Liver (tissue), 9 donors: Measurements from ENCODE around the gene ENOX2. TPM values are rescaled to one million over a fixed set of nuclear protein-coding genes. Genes with fewer than 3 reads are reported as not detected.
A peak's percentile ranks its signal among the peaks of the same experiment; 100 is the strongest.

ENCODE experiments used
- DNase-seq: peaks from one replicate; pipeline ENCODE4 v3.0.0-alpha.2; 2017; ENCODE audit warnings: low spot score
- H3K27ac ChIP-seq, 2 donors: one replicate each; pipeline ENCODE4 v1.7.0; 2013; ENCODE audit warnings: inconsistent platforms in 2 of 2, low read length in 2 of 2, control low read depth in 1 of 2, low read depth in 1 of 2, mild to moderate bottlenecking in 1 of 2
- H3K27me3 ChIP-seq, 4 donors: one replicate each; pipeline versions ENCODE4 v1.6.1 to v1.7.0; 2013; ENCODE audit warnings: low read length in 3 of 4, inconsistent platforms in 1 of 4, mild to moderate bottlenecking in 1 of 4, moderate library complexity in 1 of 4; ENCODE audit not compliant: control insufficient read depth in 4 of 4, insufficient read depth in 4 of 4
- H3K36me3 ChIP-seq, 4 donors: one replicate each; pipeline versions ENCODE4 v1.6.1 to v1.7.0; 2013; ENCODE audit warnings: low read length in 3 of 4, mild to moderate bottlenecking in 3 of 4, low read depth in 1 of 4, moderate library complexity in 1 of 4; ENCODE audit not compliant: control insufficient read depth in 4 of 4, insufficient read depth in 3 of 4
- H3K4me1 ChIP-seq, 4 donors: one replicate each; pipeline versions ENCODE4 v1.6.1 to v1.7.0; 2013; ENCODE audit warnings: low read length in 3 of 4, mild to moderate bottlenecking in 3 of 4, moderate library complexity in 1 of 4; ENCODE audit not compliant: control insufficient read depth in 4 of 4, insufficient read depth in 4 of 4
- H3K4me3 ChIP-seq, 3 donors: one replicate each; pipeline versions ENCODE4 v1.6.1 to v1.7.0; 2013; ENCODE audit warnings: low read length in 3 of 3, control low read depth in 1 of 3, low read depth in 1 of 3, mild to moderate bottlenecking in 1 of 3
- H3K9ac ChIP-seq, 2 donors: one replicate each; pipeline ENCODE4 v1.7.0; 2013; ENCODE audit warnings: low read length in 2 of 2, mild to moderate bottlenecking in 2 of 2, moderate library complexity in 2 of 2, control low read depth in 1 of 2, low read depth in 1 of 2
- H3K9me3 ChIP-seq, 4 donors: one replicate each; pipeline versions ENCODE4 v1.6.1 to v1.7.0; 2013; ENCODE audit warnings: low read length in 3 of 4; ENCODE audit not compliant: control insufficient read depth in 4 of 4
- CTCF ChIP-seq: fragments of 150-350 bp; IDR thresholded peaks from 2 replicates; pipeline ENCODE4 v1.5.1; 2017; ENCODE audit warnings: improper control_type of control experiment, low read depth, low read length; ENCODE audit not compliant: missing input control
- EGR1 ChIP-seq, 2 donors: IDR thresholded peaks; 2 replicates each; pipeline ENCODE4 v1.6.1; 2016 to 2018; ENCODE audit warnings: antibody characterized with exemption in 2 of 2, low read depth in 2 of 2
- FOXA2 ChIP-seq: IDR thresholded peaks from 2 replicates; pipeline ENCODE4 v1.6.1; 2016; ENCODE audit warnings: antibody characterized with exemption
- GABPA ChIP-seq, 2 donors: IDR thresholded peaks in 1 of 2; conservative IDR thresholded peaks in 1 of 2; 2 replicates each; pipeline ENCODE4 v1.6.1; 2016; ENCODE audit warnings: antibody characterized with exemption in 2 of 2, mild to moderate bottlenecking in 1 of 2, moderate library complexity in 1 of 2
- HNF4A ChIP-seq, 2 donors: conservative IDR thresholded peaks; 2 replicates each; pipeline ENCODE4 v1.6.1; 2016; ENCODE audit warnings: antibody characterized with exemption in 2 of 2, mild to moderate bottlenecking in 2 of 2
- HNF4G ChIP-seq: IDR thresholded peaks from 2 replicates; pipeline ENCODE4 v1.6.1; 2016; ENCODE audit warnings: antibody characterized with exemption
- JUND ChIP-seq, 2 donors: IDR thresholded peaks; 2 replicates each; pipeline ENCODE4 v1.6.1; 2016; ENCODE audit warnings: antibody characterized with exemption in 2 of 2
- NR2F2 ChIP-seq: IDR thresholded peaks from 2 replicates; pipeline ENCODE4 v1.6.1; 2016; ENCODE audit warnings: antibody characterized with exemption
- RAD21 ChIP-seq, 2 donors: IDR thresholded peaks; 2 replicates each; pipeline ENCODE4 v1.6.1; 2016; ENCODE audit warnings: antibody characterized with exemption in 2 of 2, mild to moderate bottlenecking in 2 of 2
- REST ChIP-seq: IDR thresholded peaks from 2 replicates; pipeline ENCODE4 v1.6.1; 2016; ENCODE audit warnings: antibody characterized with exemption, mild to moderate bottlenecking
- YY1 ChIP-seq: IDR thresholded peaks from 2 replicates; pipeline ENCODE4 v1.6.1; 2016; ENCODE audit warnings: antibody characterized with exemption, mild to moderate bottlenecking
- WGBS: extraction: QIAGEN DNeasy Blood & Tissue Kit; methylation state at CpG from one replicate; pipeline ENCODE4 v1.1.7; 2013; 5-methylcytosine and 5-hydroxymethylcytosine counted together
- polyA plus RNA-seq, 2 donors: library from polyadenylated mRNA; stranded (reverse) in 1 of 2; unstranded in 1 of 2; fragments of 200-250 nt in 1 of 2; fragments of >200 nt in 1 of 2; fragmentation: Nextera tagmentation in 1 of 2; extraction: Ambion mirVana in 1 of 2; gene quantifications; one replicate each; pipeline versions ENCODE4 v1.2.1 to v1.2.3, GENCODE V29; 2013 to 2015
- total RNA-seq, 2 donors: library from RNA; depleted of rRNA; stranded (reverse); fragments of >200 nt; gene quantifications; one replicate each; pipeline ENCODE4 v1.2.3, GENCODE V29; 2014
- TF ChIP-seq, protein P1 (sequence below): IDR thresholded peaks from 2 replicates; pipeline ENCODE4 v1.6.1; 2016; ENCODE audit warnings: antibody characterized with exemption
- TF ChIP-seq, protein P2 (sequence below): IDR thresholded peaks from 2 replicates; pipeline ENCODE4 v1.6.1; 2016; ENCODE audit warnings: antibody characterized with exemption
- donor health status: healthy.
- donor health status: healthy.
- donor health status: healthy.
- donor health status: healthy.
- donor health status: healthy.

The ENOX2 gene
- total and polyA plus RNA-seq, 4 donors, result 5.0 to 11.5 (median 6.5) TPM

DNA sequence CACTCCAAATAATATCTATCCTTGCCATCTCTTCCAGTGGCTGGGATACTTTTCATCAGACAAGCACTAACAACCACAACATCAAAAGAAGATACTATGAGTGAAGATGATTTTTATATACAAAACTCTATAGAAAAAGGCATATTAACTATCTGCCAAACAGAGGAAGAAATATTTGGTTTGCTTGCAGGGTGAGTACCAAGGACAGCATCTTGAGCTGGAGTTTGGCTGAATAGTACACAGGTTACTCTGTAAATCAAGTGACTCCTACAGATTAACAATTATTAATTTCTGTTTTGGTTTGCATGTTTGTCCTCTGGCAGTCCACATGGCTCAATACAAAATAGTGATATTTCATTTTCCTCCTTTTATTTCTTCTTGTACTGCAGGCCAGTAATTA is 253.3 kb downstream of the ENOX2 start:
- Histone ChIP-seq H3K4me1 (peaks cover 3 to 13% (median 6%) of the 10 kb centered on the region in 4 donors), H3K9me3 (no peaks in the 10 kb centered on the region), H3K9ac (no peak overlapping the region), H3K27ac (no peak overlapping the region), H3K36me3 (no peaks in the 10 kb centered on the region), H3K4me3 (no peak overlapping the region), H3K27me3 (no peaks in the 10 kb centered on the region)
- TF ChIP-seq RAD21 (IDR thresholded peaks at IDR 0.05) (no peak), JUND (IDR thresholded peaks at IDR 0.05) (no peak), FOXA2 (no peak), HNF4A (conservative IDR thresholded peaks at IDR 0.05) (no peak), EGR1 (IDR thresholded peaks at IDR 0.05; ENCODE audit: low read depth in 2 of 2) (no peak), REST (no peak)
- TF ChIP-seq, protein P1, sequence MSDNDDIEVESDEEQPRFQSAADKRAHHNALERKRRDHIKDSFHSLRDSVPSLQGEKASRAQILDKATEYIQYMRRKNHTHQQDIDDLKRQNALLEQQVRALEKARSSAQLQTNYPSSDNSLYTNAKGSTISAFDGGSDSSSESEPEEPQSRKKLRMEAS, result no peak
- no peak for DNase-seq

DNA sequence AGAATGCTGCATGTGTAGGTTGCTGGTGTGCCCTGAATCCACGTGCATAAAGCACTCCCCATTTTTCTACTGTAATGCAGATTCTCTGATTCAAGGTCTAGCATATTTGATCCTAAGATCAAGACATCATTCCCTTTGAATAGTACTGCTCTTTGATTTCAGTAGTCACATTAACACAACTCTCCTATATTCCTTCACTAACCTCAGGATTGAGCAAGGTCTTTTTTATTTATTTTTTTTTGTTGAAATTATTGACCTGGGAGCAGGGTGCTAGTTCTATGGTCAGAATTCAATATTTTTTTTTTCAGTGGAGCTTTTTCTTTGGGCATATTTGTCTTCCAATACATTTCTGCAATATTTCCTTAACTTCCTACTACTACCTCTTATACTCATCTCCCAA is 255.5 kb downstream of the ENOX2 start:
- Histone ChIP-seq H3K27me3 (no peaks in the 10 kb centered on the region), H3K9ac (no peak overlapping the region), H3K4me3 (no peak overlapping the region), H3K27ac (no peak overlapping the region), H3K4me1 (peaks cover 3 to 13% (median 6%) of the 10 kb centered on the region in 4 donors), H3K9me3 (no peaks in the 10 kb centered on the region), H3K36me3 (no peaks in the 10 kb centered on the region)
- TF ChIP-seq YY1 (no peak), CTCF (no peak), GABPA (IDR thresholded peaks at IDR 0.05 in 1 of 2, conservative IDR thresholded peaks at IDR 0.05 in 1 of 2) (no peak), JUND (IDR thresholded peaks at IDR 0.05) (no peak), HNF4A (conservative IDR thresholded peaks at IDR 0.05) (peak in 1 of 2 donors; percentile 27), NR2F2 (no peak), HNF4G (no peak)
- TF ChIP-seq, protein P2, sequence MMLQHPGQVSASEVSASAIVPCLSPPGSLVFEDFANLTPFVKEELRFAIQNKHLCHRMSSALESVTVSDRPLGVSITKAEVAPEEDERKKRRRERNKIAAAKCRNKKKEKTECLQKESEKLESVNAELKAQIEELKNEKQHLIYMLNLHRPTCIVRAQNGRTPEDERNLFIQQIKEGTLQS, result no peak
- WGBS, result 69% methylated on average over 1 of the region's 1 CpG
- no peak for DNase-seq
